ENCODE measurements around the gene HDAC6. TPM values are rescaled to one million over a fixed set of nuclear protein-coding genes. Genes with fewer than 3 reads are reported as not detected.

HDAC6 gene
- total and polyA plus RNA-seq, 2 donors (not counting 3 experiments of a cell fraction or from before 2014, with no cell fraction given): 43.7 to 58.4 TPM

- peaks cover 0 to 2% of the 10 kb centered on the region in 2 experiments for H3K36me3 ChIP-seq (ENCODE audit: control insufficient read depth in 2 of 2, extremely low read depth in 1 of 2, insufficient read depth in 2 of 2, low read length in 2 of 2)
- POLR2A ChIA-PET: no interaction called here
- no peaks in the 10 kb centered on the region for H4K20me1 ChIP-seq (replicated peaks; ENCODE audit: control insufficient read depth, extremely low read depth, insufficient read depth, low read length)
- H3K9me3 ChIP-seq (replicated peaks; ENCODE audit: control insufficient read depth, insufficient read depth, low read length): no peaks in the 10 kb centered on the region
- DNase-seq (ENCODE audit: low read depth, low spot score) (no peak), FAIRE-seq (no peak)
- H3K9ac ChIP-seq (replicated peaks; ENCODE audit: extremely low read depth, insufficient read depth, low read length): no peak overlapping the region
- no peak overlapping the region for H3K4me2 ChIP-seq (ENCODE audit: insufficient read depth, low read length)
- H3K27me3 ChIP-seq (ENCODE audit: control insufficient read depth in 2 of 2, insufficient read depth in 2 of 2, low read length in 2 of 2): peaks cover 20 to 38% of the 10 kb centered on the region in 2 experiments
- dilution Hi-C loops (cut with MboI; ENCODE audit: extremely low pct_ligation_motif_present, low sequenced_read_pairs) (no loop called here), intact Hi-C loops (cut with micrococcal nuclease) (no loop called here)
- CTCF ChIA-PET: no interaction called here
- BruUV-seq (replicated peaks): no TSS peak
- no peak for TF ChIP-seq POLR2AphosphoS5 (IDR thresholded peaks at IDR 0.05; ENCODE audit: insufficient read depth, low read depth, low read length)
- TF ChIP-seq JUN (IDR thresholded peaks at IDR 0.05; ENCODE audit: borderline replicate concordance, insufficient read depth, insufficient read length, low read depth): no peak
- no peak for TF ChIP-seq MYC (IDR thresholded peaks at IDR 0.05; ENCODE audit: low read depth, low read length)
- TF ChIP-seq FOS (IDR thresholded peaks at IDR 0.05; ENCODE audit: borderline replicate concordance, insufficient read depth, low read length): no peak
- no peak for TF ChIP-seq GATA2 (IDR thresholded peaks at IDR 0.05; ENCODE audit: insufficient read depth, insufficient read length, low read depth, low read length)
- no peak for TF ChIP-seq POLR2A (IDR thresholded peaks at IDR 0.05; ENCODE audit: low read depth, low read length)
- no peak overlapping the region for H3K4me3 ChIP-seq (replicated peaks in 1 of 3; ENCODE audit: insufficient read depth in 1 of 3, low read depth in 1 of 3, low read length in 3 of 3)
- H2AFZ ChIP-seq (ENCODE audit: low read depth, low read length): no peak overlapping the region
- no peaks in the 10 kb centered on the region for H3K9me1 ChIP-seq (replicated peaks; ENCODE audit: control insufficient read depth, extremely low read depth, insufficient read depth, low read length)
- no peak overlapping the region for H3K27ac ChIP-seq (ENCODE audit: insufficient read depth, low read depth, low read length)
- no peaks in the 10 kb centered on the region for H3K4me1 ChIP-seq (ENCODE audit: control insufficient read depth, extremely low read depth, insufficient read depth, low read length)
- H3K79me2 ChIP-seq (ENCODE audit: control insufficient read depth, insufficient read depth, low read length): no peaks in the 10 kb centered on the region
These were observed 25.7 kb downstream of the HDAC6 start for GRCh38 chrX:48827654-48827968.

GRCh38 chrX:48829016-48829735 lies 27.3 kb downstream of the HDAC6 start:
- intact Hi-C loops (cut with micrococcal nuclease): no loop called here
- Histone ChIP-seq H4K20me1 (replicated peaks; ENCODE audit: control insufficient read depth, extremely low read depth, insufficient read depth, low read length) (no peaks in the 10 kb centered on the region), H3K4me2 (ENCODE audit: insufficient read depth, low read length) (no peak overlapping the region), H3K27ac (ENCODE audit: insufficient read depth, low read depth, low read length) (no peak overlapping the region), H3K4me3 (replicated peaks in 1 of 3; ENCODE audit: insufficient read depth in 1 of 3, low read depth in 1 of 3, low read length in 3 of 3) (no peak overlapping the region), H3K9ac (replicated peaks; ENCODE audit: extremely low read depth, insufficient read depth, low read length) (no peak overlapping the region), H3K9me3 (replicated peaks; ENCODE audit: control insufficient read depth, insufficient read depth, low read length) (no peaks in the 10 kb centered on the region), H3K79me2 (ENCODE audit: control insufficient read depth, insufficient read depth, low read length) (no peaks in the 10 kb centered on the region), H3K4me1 (ENCODE audit: control insufficient read depth, extremely low read depth, insufficient read depth, low read length) (no peaks in the 10 kb centered on the region), H3K27me3 (ENCODE audit: control insufficient read depth in 2 of 2, insufficient read depth in 2 of 2, low read length in 2 of 2) (peaks cover 29 to 48% of the 10 kb centered on the region in 2 experiments), H2AFZ (ENCODE audit: low read depth, low read length) (no peak overlapping the region), H3K36me3 (ENCODE audit: control insufficient read depth in 2 of 2, extremely low read depth in 1 of 2, insufficient read depth in 2 of 2, low read length in 2 of 2) (no peaks in the 10 kb centered on the region), H3K9me1 (replicated peaks; ENCODE audit: control insufficient read depth, extremely low read depth, insufficient read depth, low read length) (no peaks in the 10 kb centered on the region)
- no peak for FAIRE-seq
- DNase-seq (ENCODE audit: low read depth, low spot score): no peak
- POLR2A ChIA-PET: no interaction called here
- BruUV-seq (replicated peaks): no TSS peak
- CTCF ChIA-PET: no interaction called here
- TF ChIP-seq MYC (IDR thresholded peaks at IDR 0.05; ENCODE audit: low read depth, low read length): no peak
- no peak for TF ChIP-seq JUN (IDR thresholded peaks at IDR 0.05; ENCODE audit: borderline replicate concordance, insufficient read depth, insufficient read length, low read depth)
- TF ChIP-seq, protein P1, sequence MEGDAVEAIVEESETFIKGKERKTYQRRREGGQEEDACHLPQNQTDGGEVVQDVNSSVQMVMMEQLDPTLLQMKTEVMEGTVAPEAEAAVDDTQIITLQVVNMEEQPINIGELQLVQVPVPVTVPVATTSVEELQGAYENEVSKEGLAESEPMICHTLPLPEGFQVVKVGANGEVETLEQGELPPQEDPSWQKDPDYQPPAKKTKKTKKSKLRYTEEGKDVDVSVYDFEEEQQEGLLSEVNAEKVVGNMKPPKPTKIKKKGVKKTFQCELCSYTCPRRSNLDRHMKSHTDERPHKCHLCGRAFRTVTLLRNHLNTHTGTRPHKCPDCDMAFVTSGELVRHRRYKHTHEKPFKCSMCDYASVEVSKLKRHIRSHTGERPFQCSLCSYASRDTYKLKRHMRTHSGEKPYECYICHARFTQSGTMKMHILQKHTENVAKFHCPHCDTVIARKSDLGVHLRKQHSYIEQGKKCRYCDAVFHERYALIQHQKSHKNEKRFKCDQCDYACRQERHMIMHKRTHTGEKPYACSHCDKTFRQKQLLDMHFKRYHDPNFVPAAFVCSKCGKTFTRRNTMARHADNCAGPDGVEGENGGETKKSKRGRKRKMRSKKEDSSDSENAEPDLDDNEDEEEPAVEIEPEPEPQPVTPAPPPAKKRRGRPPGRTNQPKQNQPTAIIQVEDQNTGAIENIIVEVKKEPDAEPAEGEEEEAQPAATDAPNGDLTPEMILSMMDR (IDR thresholded peaks at IDR 0.05; ENCODE audit: extremely low read depth in 1 of 2, insufficient read depth in 1 of 2, low read depth in 1 of 2, low read length in 2 of 2): no peak
- dilution Hi-C loops (cut with MboI; ENCODE audit: extremely low pct_ligation_motif_present, low sequenced_read_pairs): no loop called here
